H1 (cell line): ENCODE results near the gene WDR45. TPM values are rescaled to one million over a fixed set of nuclear protein-coding genes. Genes with fewer than 3 reads are reported as not detected.

Experiments used
- ATF3 ChIP-seq: IDR thresholded peaks from 2 replicates; pipeline ENCODE4 v1.6.1; 2011; ENCODE audit warnings: low read depth, mild to moderate bottlenecking, low read length; ENCODE audit not compliant: insufficient read depth
- JUN ChIP-seq: IDR thresholded peaks from 2 replicates; pipeline ENCODE4 v1.6.1; 2011; ENCODE audit warnings: low read depth, mild to moderate bottlenecking, improper control_type of control experiment, low read length
- SP1 ChIP-seq: IDR thresholded peaks from 2 replicates; pipeline ENCODE4 v1.6.1; 2011; ENCODE audit warnings: low read depth, low read length
- polyA plus RNA-seq, 7 experiments: library from polyadenylated mRNA; depleted of rRNA in 3 of 7; stranded (reverse) in 5 of 7; unstranded in 2 of 7; fragments of >200 nt in 5 of 7; fragments of 200-250 nt in 2 of 7; gene quantifications; 1 replicate in 5 of 7; 2 replicates in 1 of 7; 4 replicates in 1 of 7; pipeline versions ENCODE4 v1.2.1 to v1.2.3, GENCODE V29; 2011 to 2013; ENCODE audit warnings: missing spikeins in 2 of 7, mixed read lengths in 2 of 7
- total RNA-seq: library from RNA; stranded (reverse); fragmentation: NEBNext Ultra II Directional; extraction: Animal tissue kit (Norgen Biotek cat#: 25700); gene quantifications from 2 replicates; pipeline ENCODE4 v1.2.1, GENCODE V29; 2021
- TF ChIP-seq, protein P1 (sequence below): fragments of 300-600 bp; sonication (generic); IDR thresholded peaks from 2 replicates; pipeline ENCODE4 v1.7.1; 2012; ENCODE audit warnings: low read length, moderate library complexity, mild to moderate bottlenecking, inconsistent platforms; ENCODE audit not compliant: insufficient replicate concordance

Gene WDR45
- total and polyA plus RNA-seq, 2 of the 8 experiments (the other 6 are each of a cell fraction or from before 2014, with no cell fraction given) = 27.9 to 49.7 TPM

GRCh38 chrX:49111791-49112190 is 32.1 kb upstream of the WDR45 start (continued):
- TF ChIP-seq, protein P1, sequence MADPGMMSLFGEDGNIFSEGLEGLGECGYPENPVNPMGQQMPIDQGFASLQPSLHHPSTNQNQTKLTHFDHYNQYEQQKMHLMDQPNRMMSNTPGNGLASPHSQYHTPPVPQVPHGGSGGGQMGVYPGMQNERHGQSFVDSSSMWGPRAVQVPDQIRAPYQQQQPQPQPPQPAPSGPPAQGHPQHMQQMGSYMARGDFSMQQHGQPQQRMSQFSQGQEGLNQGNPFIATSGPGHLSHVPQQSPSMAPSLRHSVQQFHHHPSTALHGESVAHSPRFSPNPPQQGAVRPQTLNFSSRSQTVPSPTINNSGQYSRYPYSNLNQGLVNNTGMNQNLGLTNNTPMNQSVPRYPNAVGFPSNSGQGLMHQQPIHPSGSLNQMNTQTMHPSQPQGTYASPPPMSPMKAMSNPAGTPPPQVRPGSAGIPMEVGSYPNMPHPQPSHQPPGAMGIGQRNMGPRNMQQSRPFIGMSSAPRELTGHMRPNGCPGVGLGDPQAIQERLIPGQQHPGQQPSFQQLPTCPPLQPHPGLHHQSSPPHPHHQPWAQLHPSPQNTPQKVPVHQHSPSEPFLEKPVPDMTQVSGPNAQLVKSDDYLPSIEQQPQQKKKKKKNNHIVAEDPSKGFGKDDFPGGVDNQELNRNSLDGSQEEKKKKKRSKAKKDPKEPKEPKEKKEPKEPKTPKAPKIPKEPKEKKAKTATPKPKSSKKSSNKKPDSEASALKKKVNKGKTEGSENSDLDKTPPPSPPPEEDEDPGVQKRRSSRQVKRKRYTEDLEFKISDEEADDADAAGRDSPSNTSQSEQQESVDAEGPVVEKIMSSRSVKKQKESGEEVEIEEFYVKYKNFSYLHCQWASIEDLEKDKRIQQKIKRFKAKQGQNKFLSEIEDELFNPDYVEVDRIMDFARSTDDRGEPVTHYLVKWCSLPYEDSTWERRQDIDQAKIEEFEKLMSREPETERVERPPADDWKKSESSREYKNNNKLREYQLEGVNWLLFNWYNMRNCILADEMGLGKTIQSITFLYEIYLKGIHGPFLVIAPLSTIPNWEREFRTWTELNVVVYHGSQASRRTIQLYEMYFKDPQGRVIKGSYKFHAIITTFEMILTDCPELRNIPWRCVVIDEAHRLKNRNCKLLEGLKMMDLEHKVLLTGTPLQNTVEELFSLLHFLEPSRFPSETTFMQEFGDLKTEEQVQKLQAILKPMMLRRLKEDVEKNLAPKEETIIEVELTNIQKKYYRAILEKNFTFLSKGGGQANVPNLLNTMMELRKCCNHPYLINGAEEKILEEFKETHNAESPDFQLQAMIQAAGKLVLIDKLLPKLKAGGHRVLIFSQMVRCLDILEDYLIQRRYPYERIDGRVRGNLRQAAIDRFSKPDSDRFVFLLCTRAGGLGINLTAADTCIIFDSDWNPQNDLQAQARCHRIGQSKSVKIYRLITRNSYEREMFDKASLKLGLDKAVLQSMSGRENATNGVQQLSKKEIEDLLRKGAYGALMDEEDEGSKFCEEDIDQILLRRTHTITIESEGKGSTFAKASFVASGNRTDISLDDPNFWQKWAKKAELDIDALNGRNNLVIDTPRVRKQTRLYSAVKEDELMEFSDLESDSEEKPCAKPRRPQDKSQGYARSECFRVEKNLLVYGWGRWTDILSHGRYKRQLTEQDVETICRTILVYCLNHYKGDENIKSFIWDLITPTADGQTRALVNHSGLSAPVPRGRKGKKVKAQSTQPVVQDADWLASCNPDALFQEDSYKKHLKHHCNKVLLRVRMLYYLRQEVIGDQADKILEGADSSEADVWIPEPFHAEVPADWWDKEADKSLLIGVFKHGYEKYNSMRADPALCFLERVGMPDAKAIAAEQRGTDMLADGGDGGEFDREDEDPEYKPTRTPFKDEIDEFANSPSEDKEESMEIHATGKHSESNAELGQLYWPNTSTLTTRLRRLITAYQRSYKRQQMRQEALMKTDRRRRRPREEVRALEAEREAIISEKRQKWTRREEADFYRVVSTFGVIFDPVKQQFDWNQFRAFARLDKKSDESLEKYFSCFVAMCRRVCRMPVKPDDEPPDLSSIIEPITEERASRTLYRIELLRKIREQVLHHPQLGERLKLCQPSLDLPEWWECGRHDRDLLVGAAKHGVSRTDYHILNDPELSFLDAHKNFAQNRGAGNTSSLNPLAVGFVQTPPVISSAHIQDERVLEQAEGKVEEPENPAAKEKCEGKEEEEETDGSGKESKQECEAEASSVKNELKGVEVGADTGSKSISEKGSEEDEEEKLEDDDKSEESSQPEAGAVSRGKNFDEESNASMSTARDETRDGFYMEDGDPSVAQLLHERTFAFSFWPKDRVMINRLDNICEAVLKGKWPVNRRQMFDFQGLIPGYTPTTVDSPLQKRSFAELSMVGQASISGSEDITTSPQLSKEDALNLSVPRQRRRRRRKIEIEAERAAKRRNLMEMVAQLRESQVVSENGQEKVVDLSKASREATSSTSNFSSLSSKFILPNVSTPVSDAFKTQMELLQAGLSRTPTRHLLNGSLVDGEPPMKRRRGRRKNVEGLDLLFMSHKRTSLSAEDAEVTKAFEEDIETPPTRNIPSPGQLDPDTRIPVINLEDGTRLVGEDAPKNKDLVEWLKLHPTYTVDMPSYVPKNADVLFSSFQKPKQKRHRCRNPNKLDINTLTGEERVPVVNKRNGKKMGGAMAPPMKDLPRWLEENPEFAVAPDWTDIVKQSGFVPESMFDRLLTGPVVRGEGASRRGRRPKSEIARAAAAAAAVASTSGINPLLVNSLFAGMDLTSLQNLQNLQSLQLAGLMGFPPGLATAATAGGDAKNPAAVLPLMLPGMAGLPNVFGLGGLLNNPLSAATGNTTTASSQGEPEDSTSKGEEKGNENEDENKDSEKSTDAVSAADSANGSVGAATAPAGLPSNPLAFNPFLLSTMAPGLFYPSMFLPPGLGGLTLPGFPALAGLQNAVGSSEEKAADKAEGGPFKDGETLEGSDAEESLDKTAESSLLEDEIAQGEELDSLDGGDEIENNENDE = no peak
- TF ChIP-seq SP1 (no peak), ATF3 (no peak), JUN (no peak)
